Osteoblast (primary cell): ENCODE measurements around the gene SLC35A2. TPM values are rescaled to one million over a fixed set of nuclear protein-coding genes. Genes with fewer than 3 reads are reported as not detected.
A peak's percentile ranks its signal among the peaks of the same experiment; 100 is the strongest.
"Not testable (repeated sequence)": the region's sequence is repeated elsewhere in the genome, so short reads cannot be mapped to it uniquely, and the experiment has no call there.

Experiments used
- DNase-seq: peaks from one replicate; pipeline ENCODE4 v3.0.0; 2011; ENCODE audit warnings: low spot score, mixed read lengths; ENCODE audit not compliant: insufficient read length; ENCODE audit errors: missing footprints
- H2AFZ ChIP-seq: 2 replicates; pipeline ENCODE4 v1.6.0; 2011; ENCODE audit warnings: mild to moderate bottlenecking, low read length
- H3K27ac ChIP-seq: 2 replicates; pipeline ENCODE4 v1.5.1; 2011; ENCODE audit warnings: mild to moderate bottlenecking, low read depth, low read length, moderate library complexity
- H3K27me3 ChIP-seq: 2 replicates; pipeline ENCODE4 v1.6.0; 2012; ENCODE audit warnings: mild to moderate bottlenecking, control low read depth, inconsistent platforms, low read length, moderate library complexity; ENCODE audit not compliant: insufficient read depth
- H3K36me3 ChIP-seq: 2 replicates; pipeline ENCODE4 v1.5.1; 2011; ENCODE audit warnings: mild to moderate bottlenecking, low read length, control low read depth, moderate library complexity; ENCODE audit not compliant: insufficient read depth
- H3K4me1 ChIP-seq: 2 replicates; pipeline ENCODE4 v1.5.1; 2011; ENCODE audit warnings: mild to moderate bottlenecking, low read length, control low read depth, moderate library complexity; ENCODE audit not compliant: insufficient read depth
- H3K4me2 ChIP-seq: 2 replicates; pipeline ENCODE4 v1.6.0; 2011; ENCODE audit warnings: mild to moderate bottlenecking, low read length; ENCODE audit not compliant: insufficient read depth
- H3K4me3 ChIP-seq: fragments of 200-600 bp; sonication (generic); 3 replicates; pipeline ENCODE4 v1.5.1; 2012; ENCODE audit warnings: mild to moderate bottlenecking, low read length, inconsistent platforms; ENCODE audit not compliant: insufficient read depth
- H3K79me2 ChIP-seq: 2 replicates; pipeline ENCODE4 v1.6.0; 2012; ENCODE audit warnings: mild to moderate bottlenecking, low read length, control low read depth, inconsistent platforms; ENCODE audit not compliant: insufficient read depth
- H3K9me3 ChIP-seq: 2 replicates; pipeline ENCODE4 v1.5.1; 2011; ENCODE audit warnings: low read depth, low read length, control low read depth
- H4K20me1 ChIP-seq: 2 replicates; pipeline ENCODE4 v1.6.0; 2012; ENCODE audit warnings: mild to moderate bottlenecking, low read length, control low read depth; ENCODE audit not compliant: insufficient read depth
- total RNA-seq: library from RNA; depleted of rRNA; stranded (reverse); fragments of >200 nt; gene quantifications from 2 replicates; pipeline ENCODE4 v1.2.3, GENCODE V29; 2012
- TF ChIP-seq, protein P1 (sequence below): IDR thresholded peaks from 2 replicates; pipeline ENCODE4 v1.5.1; 2011; ENCODE audit warnings: mild to moderate bottlenecking, low read depth, low read length, moderate library complexity; ENCODE audit errors: extremely low read depth

The SLC35A2 gene
- total RNA-seq, 1 donor = 15.6 TPM

DNA sequence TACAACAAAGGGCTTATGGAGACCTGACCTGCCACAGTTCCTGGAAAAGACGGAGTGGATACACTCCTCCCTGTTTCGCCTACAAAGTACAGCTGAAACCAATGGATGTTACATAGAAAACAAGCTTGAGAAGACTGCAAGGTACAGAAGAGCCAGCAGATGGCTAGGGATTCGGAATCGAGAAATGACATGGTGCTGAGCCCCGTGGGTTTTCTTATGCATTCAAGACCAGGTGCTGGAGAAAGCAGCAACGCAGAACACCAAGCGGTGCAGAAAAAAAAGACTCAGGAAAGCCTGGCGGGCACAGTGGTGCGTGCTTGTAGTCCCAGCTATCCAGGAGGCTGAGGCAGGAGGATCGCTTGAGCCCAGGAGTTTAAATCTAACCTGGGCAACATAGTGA lies 27.7 kb downstream of the SLC35A2 start:
- Histone ChIP-seq H4K20me1 (no peaks in the 10 kb centered on the region), H3K79me2 (no peaks in the 10 kb centered on the region)
- peak; percentile 32 for DNase-seq

GRCh38 chrX:48876944-48877343 lies 34.5 kb downstream of the SLC35A2 start:
- not testable (repeated sequence) for H3K4me3 ChIP-seq, H3K36me3 ChIP-seq, H3K27me3 ChIP-seq

More for the DNA sequence above, 27.7 kb downstream of the SLC35A2 start:
- TF ChIP-seq, protein P1, sequence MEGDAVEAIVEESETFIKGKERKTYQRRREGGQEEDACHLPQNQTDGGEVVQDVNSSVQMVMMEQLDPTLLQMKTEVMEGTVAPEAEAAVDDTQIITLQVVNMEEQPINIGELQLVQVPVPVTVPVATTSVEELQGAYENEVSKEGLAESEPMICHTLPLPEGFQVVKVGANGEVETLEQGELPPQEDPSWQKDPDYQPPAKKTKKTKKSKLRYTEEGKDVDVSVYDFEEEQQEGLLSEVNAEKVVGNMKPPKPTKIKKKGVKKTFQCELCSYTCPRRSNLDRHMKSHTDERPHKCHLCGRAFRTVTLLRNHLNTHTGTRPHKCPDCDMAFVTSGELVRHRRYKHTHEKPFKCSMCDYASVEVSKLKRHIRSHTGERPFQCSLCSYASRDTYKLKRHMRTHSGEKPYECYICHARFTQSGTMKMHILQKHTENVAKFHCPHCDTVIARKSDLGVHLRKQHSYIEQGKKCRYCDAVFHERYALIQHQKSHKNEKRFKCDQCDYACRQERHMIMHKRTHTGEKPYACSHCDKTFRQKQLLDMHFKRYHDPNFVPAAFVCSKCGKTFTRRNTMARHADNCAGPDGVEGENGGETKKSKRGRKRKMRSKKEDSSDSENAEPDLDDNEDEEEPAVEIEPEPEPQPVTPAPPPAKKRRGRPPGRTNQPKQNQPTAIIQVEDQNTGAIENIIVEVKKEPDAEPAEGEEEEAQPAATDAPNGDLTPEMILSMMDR = no peak
- H3K36me3 ChIP-seq = no peaks in the 10 kb centered on the region
- no peaks in the 10 kb centered on the region for H3K9me3 ChIP-seq
- H3K4me2 ChIP-seq = no peak overlapping the region
- H3K4me3 ChIP-seq = no peak overlapping the region
- H3K27me3 ChIP-seq = no peaks in the 10 kb centered on the region
- H3K27ac ChIP-seq = no peak overlapping the region
- no peaks in the 10 kb centered on the region for H3K4me1 ChIP-seq
- H2AFZ ChIP-seq = no peak overlapping the region

DNA sequence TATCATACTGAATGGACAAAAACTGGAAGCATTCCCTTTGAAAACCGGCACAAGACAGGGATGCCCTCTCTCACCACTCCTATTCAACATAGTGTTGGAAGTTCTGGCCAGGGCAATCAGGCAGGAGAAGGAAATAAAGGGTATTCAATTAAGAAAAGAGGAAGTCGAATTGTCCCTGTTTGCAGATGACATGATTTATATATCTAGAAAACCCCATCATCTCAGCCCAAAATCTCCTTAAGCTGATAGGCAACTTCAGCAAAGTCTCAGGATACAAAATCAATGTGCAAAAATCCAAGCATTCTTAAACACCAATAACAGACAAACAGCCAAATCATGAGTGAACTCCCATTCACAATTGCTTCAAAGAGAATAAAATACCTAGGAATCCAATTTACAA lies 39.4 kb downstream of the SLC35A2 start:
- H2AFZ ChIP-seq, DNase-seq: not testable (repeated sequence)

More at GRCh38 chrX:48876944-48877343, 34.5 kb downstream of the SLC35A2 start:
- H4K20me1 ChIP-seq, H3K79me2 ChIP-seq, DNase-seq, H2AFZ ChIP-seq, H3K4me1 ChIP-seq, H3K9me3 ChIP-seq, H3K4me2 ChIP-seq, H3K27ac ChIP-seq: not testable (repeated sequence)

DNA sequence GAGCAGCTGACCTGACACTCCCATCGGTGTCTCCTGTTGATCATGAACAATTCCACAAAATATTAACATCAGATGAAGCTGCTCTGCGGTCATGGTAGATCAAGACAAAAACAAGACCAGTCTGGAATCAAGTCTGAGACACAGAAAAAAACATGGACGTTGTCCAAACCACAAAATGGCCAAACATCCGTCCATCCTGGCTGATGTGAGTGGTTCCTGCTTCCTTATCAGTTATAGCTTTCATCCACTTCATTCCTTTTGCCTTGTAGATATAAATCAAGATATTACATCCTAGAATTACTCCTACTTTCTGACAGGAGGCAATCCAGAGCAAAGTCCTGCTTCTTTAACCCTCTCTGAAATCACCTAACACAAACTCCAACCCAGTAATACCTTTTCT lies 47.2 kb downstream of the SLC35A2 start:
- no peak overlapping the region for H2AFZ ChIP-seq
- H3K79me2 ChIP-seq = no peaks in the 10 kb centered on the region
- no peaks in the 10 kb centered on the region for H3K36me3 ChIP-seq
- no peak overlapping the region for H3K27ac ChIP-seq
- no peaks in the 10 kb centered on the region for H3K9me3 ChIP-seq
- no peak overlapping the region for H3K4me3 ChIP-seq
- no peak overlapping the region for H3K4me2 ChIP-seq
- DNase-seq = no peak
- no peaks in the 10 kb centered on the region for H3K27me3 ChIP-seq
- H4K20me1 ChIP-seq = no peaks in the 10 kb centered on the region
- TF ChIP-seq, protein P1 = no peak
- no peaks in the 10 kb centered on the region for H3K4me1 ChIP-seq

More for the DNA sequence above, 39.4 kb downstream of the SLC35A2 start:
- H3K27ac ChIP-seq, H3K4me3 ChIP-seq, H3K79me2 ChIP-seq, H3K4me2 ChIP-seq, H4K20me1 ChIP-seq, H3K4me1 ChIP-seq, H3K9me3 ChIP-seq, H3K36me3 ChIP-seq, H3K27me3 ChIP-seq: not testable (repeated sequence)

DNA sequence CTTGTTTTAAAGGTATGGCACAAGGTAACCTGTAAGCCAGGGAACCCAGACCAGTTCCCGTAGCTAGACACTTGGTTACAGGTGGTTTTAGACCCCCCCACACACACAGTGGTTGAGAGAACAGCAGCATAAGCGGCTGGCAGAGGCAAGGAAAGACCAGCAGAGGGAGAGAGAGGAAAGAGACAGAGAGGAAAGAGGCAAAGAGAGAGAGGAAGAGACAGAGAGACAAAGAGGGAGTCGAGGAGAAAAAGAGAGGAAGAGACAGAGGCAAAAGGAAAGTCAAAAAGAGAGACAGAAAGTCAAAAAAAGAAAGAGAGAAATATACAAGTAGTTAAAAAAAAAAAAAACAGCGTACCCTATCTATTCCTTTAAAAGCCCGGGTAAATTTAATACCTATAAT lies 56.5 kb downstream of the SLC35A2 start:
- DNase-seq = no peak
- no peaks in the 10 kb centered on the region for H3K27me3 ChIP-seq
- no peak overlapping the region for H3K27ac ChIP-seq
- no peaks in the 10 kb centered on the region for H3K4me1 ChIP-seq
- H4K20me1 ChIP-seq = no peaks in the 10 kb centered on the region
- TF ChIP-seq, protein P1 = peak; percentile 33
- no peaks in the 10 kb centered on the region for H3K79me2 ChIP-seq
- no peaks in the 10 kb centered on the region for H3K36me3 ChIP-seq
- no peak overlapping the region for H2AFZ ChIP-seq
- no peaks in the 10 kb centered on the region for H3K9me3 ChIP-seq
- no peak overlapping the region for H3K4me2 ChIP-seq
- no peak overlapping the region for H3K4me3 ChIP-seq

DNA sequence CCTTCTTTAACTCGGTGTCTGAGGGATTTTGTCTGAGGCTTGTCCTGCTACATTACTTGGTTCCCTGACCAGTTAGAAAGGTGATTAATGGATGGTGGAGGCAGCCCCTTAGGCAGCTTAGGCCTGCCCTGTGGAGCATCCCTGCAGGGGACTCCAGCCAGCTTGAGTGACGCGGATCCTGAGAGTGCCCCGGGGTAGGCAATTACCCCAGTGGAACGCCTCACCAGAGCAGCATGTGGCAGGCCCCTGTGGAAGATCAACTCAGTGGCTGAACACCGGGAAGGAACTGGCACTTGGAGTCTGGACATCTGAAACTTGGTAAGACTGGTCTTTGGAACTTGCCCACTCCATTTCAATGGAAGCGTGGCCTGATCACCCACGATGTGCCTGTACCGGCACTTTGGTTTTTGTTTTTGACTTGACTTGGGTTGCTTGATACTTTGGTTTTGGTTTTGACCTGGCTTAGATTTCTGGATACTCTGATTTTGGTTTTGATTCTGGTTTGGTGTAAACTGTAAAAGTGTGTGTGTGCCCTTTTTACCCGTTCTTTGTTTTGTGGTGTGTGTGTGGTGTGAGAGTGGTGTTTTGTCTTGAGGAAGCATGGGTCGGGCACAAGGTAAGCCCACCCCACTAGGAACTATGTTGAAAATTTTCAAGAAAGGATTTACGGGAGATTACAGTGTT lies 57.2 kb downstream of the SLC35A2 start:
- H3K27ac ChIP-seq, H3K9me3 ChIP-seq, H3K79me2 ChIP-seq, H3K4me2 ChIP-seq, H3K4me1 ChIP-seq, H3K4me3 ChIP-seq, H4K20me1 ChIP-seq, H3K36me3 ChIP-seq, H3K27me3 ChIP-seq, DNase-seq, H2AFZ ChIP-seq: not testable (repeated sequence)

- H3K27ac ChIP-seq, H3K36me3 ChIP-seq, H3K27me3 ChIP-seq, H3K4me1 ChIP-seq, H3K9me3 ChIP-seq, H3K4me3 ChIP-seq, H3K4me2 ChIP-seq, H4K20me1 ChIP-seq, DNase-seq, H2AFZ ChIP-seq, H3K79me2 ChIP-seq: not testable (repeated sequence)
Measured at GRCh38 chrX:48853494-48853893, 58.0 kb downstream of the SLC35A2 start.
